ENCODE data around the gene AAGAB.

DNA sequence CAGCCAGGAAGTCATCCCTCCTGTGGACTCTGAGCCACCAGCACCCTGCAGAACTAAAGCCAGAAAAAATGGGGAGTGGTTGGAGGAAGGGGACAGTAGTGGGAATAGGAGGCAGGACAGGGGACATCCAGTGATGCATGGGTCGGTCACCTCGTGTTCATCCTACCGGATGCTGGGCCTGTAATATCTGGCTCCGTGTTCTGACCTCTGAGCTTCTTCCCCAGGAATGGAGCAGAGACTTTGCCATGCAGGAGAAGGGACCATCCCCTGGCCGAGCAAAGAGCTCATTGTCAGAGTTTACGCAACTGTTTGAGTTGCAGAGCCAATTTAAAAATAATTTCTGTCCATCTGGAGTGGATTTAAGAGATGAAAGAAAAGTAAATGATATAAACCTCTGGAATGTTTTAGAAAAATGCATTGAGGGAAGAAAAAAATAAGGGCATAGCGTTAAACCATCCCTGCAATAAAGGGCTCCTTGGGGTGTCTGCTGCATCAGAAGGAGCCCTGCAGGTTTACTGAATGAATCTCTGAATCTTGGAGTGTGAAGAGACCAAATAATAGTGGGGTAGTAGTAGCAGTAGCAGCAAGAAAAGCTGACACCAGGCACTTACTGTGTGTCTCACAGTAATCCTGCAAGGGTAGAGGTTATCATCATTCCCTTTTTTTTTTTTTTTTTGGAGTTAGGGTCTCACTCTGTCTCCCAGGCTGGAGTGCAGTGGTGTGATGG lies 70.9 kb downstream of the AAGAB start:
- TF ChIP-seq, protein P1, sequence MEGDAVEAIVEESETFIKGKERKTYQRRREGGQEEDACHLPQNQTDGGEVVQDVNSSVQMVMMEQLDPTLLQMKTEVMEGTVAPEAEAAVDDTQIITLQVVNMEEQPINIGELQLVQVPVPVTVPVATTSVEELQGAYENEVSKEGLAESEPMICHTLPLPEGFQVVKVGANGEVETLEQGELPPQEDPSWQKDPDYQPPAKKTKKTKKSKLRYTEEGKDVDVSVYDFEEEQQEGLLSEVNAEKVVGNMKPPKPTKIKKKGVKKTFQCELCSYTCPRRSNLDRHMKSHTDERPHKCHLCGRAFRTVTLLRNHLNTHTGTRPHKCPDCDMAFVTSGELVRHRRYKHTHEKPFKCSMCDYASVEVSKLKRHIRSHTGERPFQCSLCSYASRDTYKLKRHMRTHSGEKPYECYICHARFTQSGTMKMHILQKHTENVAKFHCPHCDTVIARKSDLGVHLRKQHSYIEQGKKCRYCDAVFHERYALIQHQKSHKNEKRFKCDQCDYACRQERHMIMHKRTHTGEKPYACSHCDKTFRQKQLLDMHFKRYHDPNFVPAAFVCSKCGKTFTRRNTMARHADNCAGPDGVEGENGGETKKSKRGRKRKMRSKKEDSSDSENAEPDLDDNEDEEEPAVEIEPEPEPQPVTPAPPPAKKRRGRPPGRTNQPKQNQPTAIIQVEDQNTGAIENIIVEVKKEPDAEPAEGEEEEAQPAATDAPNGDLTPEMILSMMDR (IDR thresholded peaks at IDR 0.05): no peak
- TF ChIP-seq POLR2A (IDR thresholded peaks at IDR 0.05): no peak
